Daoy (cell line): Measurements from ENCODE around the gene TMEM30B. TPM values are rescaled to one million over a fixed set of nuclear protein-coding genes. Genes with fewer than 3 reads are reported as not detected.
A peak's percentile ranks its signal among the peaks of the same experiment; 100 is the strongest.
"Not testable (repeated sequence)": the region's sequence is repeated elsewhere in the genome, so short reads cannot be mapped to it uniquely, and the experiment has no call there.

Experiments
- DNase-seq: peaks from one replicate; pipeline ENCODE4 v3.0.0-alpha.2; 2015; ENCODE audit warnings: low read depth
- total RNA-seq: library from RNA; depleted of rRNA; stranded (reverse); fragments of >200 nt; shearing (Covaris generic); gene quantifications from 2 replicates; pipeline ENCODE4 v1.2.3, GENCODE V29; 2014; rRNA removed

The TMEM30B gene
- not detected in 2 replicates for total RNA-seq

- no peak for DNase-seq
Measured at GRCh38 chr14:61281186-61281947, at the start of gene TMEM30B. Gene TMEM30B (minus strand): TSS chr14:61281338. CDS start chr14:61281147, 191 bp downstream.

- DNase-seq = no peak
Measured at GRCh38 chr14:61330511-61330910, 49.4 kb upstream of the TMEM30B start.

- no peak for DNase-seq
Measured at GRCh38 chr14:61329478-61330051, 48.4 kb upstream of the TMEM30B start.

- no peak for DNase-seq
Measured at GRCh38 chr14:61328626-61329262, 47.6 kb upstream of the TMEM30B start.

- peak; percentile 25 for DNase-seq
Measured at GRCh38 chr14:61326847-61327246, 45.7 kb upstream of the TMEM30B start.

GRCh38 chr14:61326146-61326545 is 45.0 kb upstream of the TMEM30B start:
- no peak for DNase-seq

- DNase-seq = no peak
Measured at GRCh38 chr14:61325166-61325565, 44.0 kb upstream of the TMEM30B start.

GRCh38 chr14:61323970-61324369 is 42.8 kb upstream of the TMEM30B start:
- no peak for DNase-seq

- no peak for DNase-seq
Measured at GRCh38 chr14:61322799-61323290, 41.7 kb upstream of the TMEM30B start.

GRCh38 chr14:61322011-61322798 is 41.1 kb upstream of the TMEM30B start:
- peak; percentile 20 for DNase-seq

- peak; percentile 78 for DNase-seq
Measured at GRCh38 chr14:61321385-61322010, 40.4 kb upstream of the TMEM30B start, which contains the start of gene PRKCH. Gene PRKCH (plus strand): TSS chr14:61321579. CDS start chr14:61322102, 523 bp downstream.

GRCh38 chr14:61320806-61321384 is 39.8 kb upstream of the TMEM30B start:
- DNase-seq = peak; percentile 7

GRCh38 chr14:61320170-61320569 is 39.0 kb upstream of the TMEM30B start:
- DNase-seq = not testable (repeated sequence)

- no peak for DNase-seq
Measured at GRCh38 chr14:61319706-61320105, 38.6 kb upstream of the TMEM30B start.

GRCh38 chr14:61319086-61319485 is 37.9 kb upstream of the TMEM30B start:
- DNase-seq = no peak

GRCh38 chr14:61315313-61315712 is 34.2 kb upstream of the TMEM30B start:
- DNase-seq = no peak

GRCh38 chr14:61308701-61309100 is 27.6 kb upstream of the TMEM30B start:
- DNase-seq = not testable (repeated sequence)

- no peak for DNase-seq
Measured at GRCh38 chr14:61308198-61308597, 27.1 kb upstream of the TMEM30B start.

GRCh38 chr14:61304688-61305087 is 23.6 kb upstream of the TMEM30B start:
- no peak for DNase-seq

GRCh38 chr14:61300754-61301153 is 19.6 kb upstream of the TMEM30B start:
- no peak for DNase-seq

- DNase-seq = no peak
Measured at GRCh38 chr14:61300209-61300608, 19.1 kb upstream of the TMEM30B start.
